ENCODE measurements around the gene EHMT2. TPM values are rescaled to one million over a fixed set of nuclear protein-coding genes. Genes with fewer than 3 reads are reported as not detected.

EHMT2 gene
- total and polyA plus RNA-seq, 4 donors: 44.7 to 125 (median 88.3) TPM

DNA sequence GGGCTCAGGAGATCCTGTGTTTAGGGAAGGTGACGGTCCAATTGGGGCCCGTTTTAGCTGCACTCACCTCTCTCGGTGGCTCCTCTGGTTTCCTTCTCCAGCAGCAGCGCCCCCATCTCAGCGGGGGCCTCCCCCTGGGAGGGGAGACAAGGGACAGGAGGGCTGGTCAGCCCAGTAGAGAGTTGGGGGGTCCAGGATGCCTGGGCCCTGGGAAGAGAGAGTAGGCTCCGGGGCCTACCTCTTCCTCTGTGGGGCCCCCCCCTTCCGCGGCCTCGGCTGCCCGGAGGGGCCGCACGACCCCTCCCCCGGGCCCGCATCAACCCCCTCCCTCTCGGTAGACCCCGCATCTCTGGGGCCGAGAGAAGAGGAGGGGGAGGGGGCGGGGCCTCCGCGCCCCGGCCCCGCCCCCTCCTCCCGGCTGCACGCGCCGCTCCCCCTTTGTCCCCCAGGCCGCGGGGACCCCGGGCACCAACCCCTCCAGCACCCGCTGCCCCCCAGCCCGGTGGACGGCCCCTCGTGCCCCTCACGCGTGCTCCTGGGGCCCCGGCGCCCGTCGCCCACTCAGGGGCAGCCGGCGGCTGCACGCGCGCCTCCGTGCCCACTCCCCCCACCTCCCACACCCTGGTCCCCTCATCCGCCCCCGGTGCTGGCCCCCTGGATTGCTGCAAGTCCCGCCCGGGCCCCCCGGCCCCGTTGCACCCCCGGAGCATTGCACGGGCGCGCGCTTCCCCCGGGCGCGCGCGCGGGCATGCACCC, 464 bp downstream of the EHMT2 start:
- WGBS (ENCODE audit: insufficient coverage): 1% methylated on average over 35 of the region's 62 CpGs
- Histone ChIP-seq H3K9me3 (ENCODE audit: control insufficient read depth, insufficient read depth, low read length) (no peaks in the 10 kb centered on the region), H3K4me3 (ENCODE audit: low read depth, low read length) (peak overlapping the region; percentile 99), H3K4me1 (ENCODE audit: control insufficient read depth, insufficient read depth, low read length) (peaks cover 36% of the 10 kb centered on the region), H3K36me3 (ENCODE audit: control insufficient read depth, insufficient read depth, low read length) (peaks cover 57% of the 10 kb centered on the region), H3K27me3 (ENCODE audit: control insufficient read depth, insufficient read depth, low read length) (no peaks in the 10 kb centered on the region), H3K27ac (ENCODE audit: low read depth, low read length) (peak overlapping the region; percentile 67)
- DNase-seq (ENCODE audit: low read depth in 4 of 6, low spot score in 6 of 6): peak in 2 of 6 donors; percentile 30 to 70

- DNase-seq (ENCODE audit: low read depth in 4 of 6, low spot score in 6 of 6): no peak
- WGBS (ENCODE audit: insufficient coverage): 27% methylated on average over 3 of the region's 4 CpGs
- Histone ChIP-seq H3K36me3 (ENCODE audit: control insufficient read depth, insufficient read depth, low read length) (peaks cover 61% of the 10 kb centered on the region), H3K27me3 (ENCODE audit: control insufficient read depth, insufficient read depth, low read length) (no peaks in the 10 kb centered on the region), H3K4me1 (ENCODE audit: control insufficient read depth, insufficient read depth, low read length) (peaks cover 36% of the 10 kb centered on the region), H3K4me3 (ENCODE audit: low read depth, low read length) (peak overlapping the region; percentile 99), H3K27ac (ENCODE audit: low read depth, low read length) (peak overlapping the region; percentile 67), H3K9me3 (ENCODE audit: control insufficient read depth, insufficient read depth, low read length) (no peaks in the 10 kb centered on the region)
These were observed 1.0 kb downstream of the EHMT2 start for GRCh38 chr6:31896493-31896855.

GRCh38 chr6:31892821-31893220, 4.7 kb downstream of the EHMT2 start:
- no peak overlapping the region for H3K27ac ChIP-seq (ENCODE audit: low read depth, low read length)
- peaks cover 73% of the 10 kb centered on the region for H3K36me3 ChIP-seq (ENCODE audit: control insufficient read depth, insufficient read depth, low read length)
- WGBS (ENCODE audit: insufficient coverage): 75% methylated on average over 5 of the region's 6 CpGs
- no peak overlapping the region for H3K4me3 ChIP-seq (ENCODE audit: low read depth, low read length)
- peaks cover 11% of the 10 kb centered on the region for H3K4me1 ChIP-seq (ENCODE audit: control insufficient read depth, insufficient read depth, low read length)
- no peaks in the 10 kb centered on the region for H3K9me3 ChIP-seq (ENCODE audit: control insufficient read depth, insufficient read depth, low read length)
- DNase-seq (ENCODE audit: low read depth in 4 of 6, low spot score in 6 of 6): no peak
- H3K27me3 ChIP-seq (ENCODE audit: control insufficient read depth, insufficient read depth, low read length): no peaks in the 10 kb centered on the region

DNA sequence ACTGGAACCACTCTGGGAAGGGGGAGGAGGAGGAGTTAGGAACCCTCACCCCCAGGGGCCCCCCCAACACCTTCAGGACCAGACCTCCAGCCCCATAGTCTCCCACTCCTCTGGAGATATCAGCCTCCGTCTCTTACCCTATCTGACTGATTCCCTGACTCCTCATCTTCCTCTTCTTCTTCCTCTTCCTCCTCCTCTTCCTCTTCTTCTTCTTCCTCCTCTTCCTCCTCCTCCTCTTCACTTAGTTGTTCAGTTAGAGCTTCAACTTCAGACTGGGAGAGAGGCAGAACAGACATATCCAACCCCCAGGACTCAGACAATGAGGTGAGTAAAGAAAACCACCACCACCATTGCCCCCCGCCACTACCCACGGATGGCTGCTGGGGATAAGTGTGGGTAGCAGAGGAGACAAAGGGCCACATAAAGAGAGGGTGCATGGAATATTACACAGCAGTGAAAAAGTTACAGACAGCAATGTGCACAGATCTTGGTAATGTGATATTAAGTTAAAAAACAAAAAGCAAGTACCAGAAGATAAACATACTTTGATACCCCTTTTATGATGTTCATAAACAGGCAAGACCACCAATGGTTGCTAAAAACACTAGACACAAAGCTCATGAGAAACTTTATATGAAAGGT, 8.0 kb downstream of the EHMT2 start:
- H3K36me3 ChIP-seq (ENCODE audit: control insufficient read depth, insufficient read depth, low read length): peaks cover 87% of the 10 kb centered on the region
- H3K27me3 ChIP-seq (ENCODE audit: control insufficient read depth, insufficient read depth, low read length): no peaks in the 10 kb centered on the region
- H3K4me1 ChIP-seq (ENCODE audit: control insufficient read depth, insufficient read depth, low read length): no peaks in the 10 kb centered on the region
- H3K9me3 ChIP-seq (ENCODE audit: control insufficient read depth, insufficient read depth, low read length): no peaks in the 10 kb centered on the region
- H3K27ac ChIP-seq (ENCODE audit: low read depth, low read length): no peak overlapping the region
- DNase-seq (ENCODE audit: low read depth in 4 of 6, low spot score in 6 of 6): no peak
- 87% methylated on average over 1 of the region's 3 CpGs for WGBS (ENCODE audit: insufficient coverage)
- no peak overlapping the region for H3K4me3 ChIP-seq (ENCODE audit: low read depth, low read length)

DNA sequence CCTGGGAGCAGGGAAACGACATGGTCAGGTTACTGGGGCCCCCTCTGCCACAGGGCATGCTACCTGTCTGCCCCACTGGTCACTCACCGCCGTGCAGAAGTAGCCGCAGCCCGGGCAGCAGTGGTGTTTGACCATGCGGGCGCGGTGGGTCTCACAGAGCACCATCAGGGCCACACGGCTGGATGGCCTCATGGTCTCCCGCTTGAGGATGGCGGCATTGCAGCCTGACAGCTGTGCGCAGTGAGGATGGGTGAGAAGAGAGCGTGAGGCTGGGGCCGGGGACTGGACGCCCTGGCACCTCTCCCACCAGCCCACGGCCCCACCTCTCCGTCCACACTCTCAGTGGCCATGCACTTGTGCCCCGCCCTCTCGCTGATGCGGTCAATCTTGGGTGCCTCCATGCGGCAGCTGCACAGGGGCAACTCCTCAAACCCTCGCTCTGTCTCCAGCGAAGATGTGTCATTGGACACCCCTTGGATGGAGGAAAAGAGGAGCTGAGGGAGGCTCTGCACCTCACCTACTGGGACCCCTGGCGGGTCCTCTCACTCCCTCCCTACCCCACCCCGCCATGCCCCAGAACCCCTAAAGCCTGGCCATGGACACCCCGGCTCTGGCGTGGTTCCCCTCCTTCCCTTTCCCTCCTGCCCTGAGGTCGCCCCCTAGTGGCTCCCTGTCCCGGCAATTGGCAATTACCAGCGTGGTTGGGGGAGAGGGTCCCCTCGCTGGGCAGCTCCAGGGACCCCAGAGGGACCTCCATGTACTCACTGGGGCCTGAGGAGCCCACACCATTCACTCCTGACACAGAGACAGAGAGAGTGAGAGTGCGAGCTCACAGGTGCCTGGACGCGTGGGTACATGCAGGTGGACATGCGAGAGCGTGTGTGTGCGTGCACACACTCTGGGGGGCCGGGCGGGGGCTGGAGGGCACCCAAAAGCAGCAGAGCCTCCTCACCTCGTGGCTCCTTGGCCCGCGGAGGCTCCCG, 8.9 kb downstream of the EHMT2 start:
- Histone ChIP-seq H3K9me3 (ENCODE audit: control insufficient read depth, insufficient read depth, low read length) (no peaks in the 10 kb centered on the region), H3K36me3 (ENCODE audit: control insufficient read depth, insufficient read depth, low read length) (peaks cover 87% of the 10 kb centered on the region), H3K27ac (ENCODE audit: low read depth, low read length) (no peak overlapping the region), H3K4me1 (ENCODE audit: control insufficient read depth, insufficient read depth, low read length) (no peaks in the 10 kb centered on the region), H3K27me3 (ENCODE audit: control insufficient read depth, insufficient read depth, low read length) (no peaks in the 10 kb centered on the region), H3K4me3 (ENCODE audit: low read depth, low read length) (no peak overlapping the region)
- DNase-seq (ENCODE audit: low read depth in 4 of 6, low spot score in 6 of 6): peak in 1 of 6 donors; percentile 40
- 86% methylated on average over 27 of the region's 43 CpGs for WGBS (ENCODE audit: insufficient coverage)

- 96% methylated on average over 17 of the region's 19 CpGs for WGBS (ENCODE audit: insufficient coverage)
- Histone ChIP-seq H3K36me3 (ENCODE audit: control insufficient read depth, insufficient read depth, low read length) (peaks cover 87% of the 10 kb centered on the region), H3K27me3 (ENCODE audit: control insufficient read depth, insufficient read depth, low read length) (no peaks in the 10 kb centered on the region), H3K9me3 (ENCODE audit: control insufficient read depth, insufficient read depth, low read length) (no peaks in the 10 kb centered on the region), H3K27ac (ENCODE audit: low read depth, low read length) (no peak overlapping the region), H3K4me3 (ENCODE audit: low read depth, low read length) (no peak overlapping the region), H3K4me1 (ENCODE audit: control insufficient read depth, insufficient read depth, low read length) (no peaks in the 10 kb centered on the region)
- no peak for DNase-seq (ENCODE audit: low read depth in 4 of 6, low spot score in 6 of 6)
These were observed 10.1 kb downstream of the EHMT2 start for GRCh38 chr6:31887173-31888007.

GRCh38 chr6:31886541-31886991, 10.9 kb downstream of the EHMT2 start:
- peaks cover 86% of the 10 kb centered on the region for H3K36me3 ChIP-seq (ENCODE audit: control insufficient read depth, insufficient read depth, low read length)
- H3K27ac ChIP-seq (ENCODE audit: low read depth, low read length): no peak overlapping the region
- H3K9me3 ChIP-seq (ENCODE audit: control insufficient read depth, insufficient read depth, low read length): no peaks in the 10 kb centered on the region
- no peak overlapping the region for H3K4me3 ChIP-seq (ENCODE audit: low read depth, low read length)
- no peaks in the 10 kb centered on the region for H3K27me3 ChIP-seq (ENCODE audit: control insufficient read depth, insufficient read depth, low read length)
- H3K4me1 ChIP-seq (ENCODE audit: control insufficient read depth, insufficient read depth, low read length): no peaks in the 10 kb centered on the region
- WGBS (ENCODE audit: insufficient coverage): 96% methylated on average over 18 of the region's 18 CpGs
- no peak for DNase-seq (ENCODE audit: low read depth in 4 of 6, low spot score in 6 of 6)

GRCh38 chr6:31884528-31885035, 12.9 kb downstream of the EHMT2 start:
- H3K4me1 ChIP-seq (ENCODE audit: control insufficient read depth, insufficient read depth, low read length): no peaks in the 10 kb centered on the region
- no peak overlapping the region for H3K27ac ChIP-seq (ENCODE audit: low read depth, low read length)
- WGBS (ENCODE audit: insufficient coverage): 95% methylated on average over 15 of the region's 22 CpGs
- no peak overlapping the region for H3K4me3 ChIP-seq (ENCODE audit: low read depth, low read length)
- no peaks in the 10 kb centered on the region for H3K27me3 ChIP-seq (ENCODE audit: control insufficient read depth, insufficient read depth, low read length)
- H3K36me3 ChIP-seq (ENCODE audit: control insufficient read depth, insufficient read depth, low read length): peaks cover 97% of the 10 kb centered on the region
- no peak for DNase-seq (ENCODE audit: low read depth in 4 of 6, low spot score in 6 of 6)
- no peaks in the 10 kb centered on the region for H3K9me3 ChIP-seq (ENCODE audit: control insufficient read depth, insufficient read depth, low read length)
